ENCODE data around the gene MED6.
A peak's percentile ranks its signal among the peaks of the same experiment; 100 is the strongest.

Gene MED6

DNA sequence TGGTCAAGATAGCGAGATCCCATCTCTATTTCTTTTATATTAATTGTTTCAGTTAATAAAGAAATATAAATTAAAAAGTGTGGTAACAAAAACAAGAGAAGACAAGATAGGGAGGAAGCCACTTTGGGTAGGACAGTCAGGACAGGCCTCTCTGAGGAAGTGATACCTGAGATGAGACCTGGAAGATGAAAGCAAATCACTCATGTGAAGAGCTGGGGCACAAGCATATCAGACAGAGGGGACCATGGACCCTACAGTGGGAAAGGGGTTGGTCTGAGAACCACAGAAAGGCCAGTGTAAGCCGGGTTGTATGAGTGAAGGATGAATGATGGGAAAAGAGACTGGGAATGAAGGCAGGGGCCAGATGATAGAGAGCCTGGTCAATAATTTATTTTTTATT is 1.8 kb upstream of the MED6 start:
- no peaks in the 10 kb centered on the region for H3K36me3 ChIP-seq (ENCODE audit: insufficient read depth, low read length)
- H4K20me1 ChIP-seq (ENCODE audit: insufficient read depth, low read length, poor library complexity, severe bottlenecking), result peaks cover 27% of the 10 kb centered on the region
- TF ChIP-seq, protein P1, sequence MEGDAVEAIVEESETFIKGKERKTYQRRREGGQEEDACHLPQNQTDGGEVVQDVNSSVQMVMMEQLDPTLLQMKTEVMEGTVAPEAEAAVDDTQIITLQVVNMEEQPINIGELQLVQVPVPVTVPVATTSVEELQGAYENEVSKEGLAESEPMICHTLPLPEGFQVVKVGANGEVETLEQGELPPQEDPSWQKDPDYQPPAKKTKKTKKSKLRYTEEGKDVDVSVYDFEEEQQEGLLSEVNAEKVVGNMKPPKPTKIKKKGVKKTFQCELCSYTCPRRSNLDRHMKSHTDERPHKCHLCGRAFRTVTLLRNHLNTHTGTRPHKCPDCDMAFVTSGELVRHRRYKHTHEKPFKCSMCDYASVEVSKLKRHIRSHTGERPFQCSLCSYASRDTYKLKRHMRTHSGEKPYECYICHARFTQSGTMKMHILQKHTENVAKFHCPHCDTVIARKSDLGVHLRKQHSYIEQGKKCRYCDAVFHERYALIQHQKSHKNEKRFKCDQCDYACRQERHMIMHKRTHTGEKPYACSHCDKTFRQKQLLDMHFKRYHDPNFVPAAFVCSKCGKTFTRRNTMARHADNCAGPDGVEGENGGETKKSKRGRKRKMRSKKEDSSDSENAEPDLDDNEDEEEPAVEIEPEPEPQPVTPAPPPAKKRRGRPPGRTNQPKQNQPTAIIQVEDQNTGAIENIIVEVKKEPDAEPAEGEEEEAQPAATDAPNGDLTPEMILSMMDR (conservative IDR thresholded peaks at IDR 0.05; ENCODE audit: low read length), result no peak
- no peak for TF ChIP-seq EZH2phosphoT487 (IDR thresholded peaks at IDR 0.05; ENCODE audit: borderline replicate concordance)
- H3K79me2 ChIP-seq (ENCODE audit: insufficient read depth, low read length), result peaks cover 32% of the 10 kb centered on the region
- H3K9me2 ChIP-seq (replicated peaks; ENCODE audit: low read depth, low read length), result no peaks in the 10 kb centered on the region
- H2AFZ ChIP-seq (ENCODE audit: low read length), result no peak overlapping the region
- peaks cover 12% of the 10 kb centered on the region for H3K4me1 ChIP-seq (ENCODE audit: insufficient read depth, low read length, poor library complexity, severe bottlenecking)
- no peaks in the 10 kb centered on the region for H3K9me3 ChIP-seq (ENCODE audit: insufficient read depth, low read depth, low read length)
- no peak overlapping the region for H3K9ac ChIP-seq (ENCODE audit: low read depth, low read length, poor library complexity, severe bottlenecking)
- no peak overlapping the region for H3K4me3 ChIP-seq (ENCODE audit: low read length, poor library complexity, severe bottlenecking)
- no peaks in the 10 kb centered on the region for H3F3A ChIP-seq (ENCODE audit: low read depth)
- no peak overlapping the region for H3K4me2 ChIP-seq (ENCODE audit: low read depth, low read length, poor library complexity, severe bottlenecking)
- peaks cover 13% of the 10 kb centered on the region for H3K27me3 ChIP-seq (ENCODE audit: insufficient read depth, low read length, poor library complexity, severe bottlenecking)

DNA sequence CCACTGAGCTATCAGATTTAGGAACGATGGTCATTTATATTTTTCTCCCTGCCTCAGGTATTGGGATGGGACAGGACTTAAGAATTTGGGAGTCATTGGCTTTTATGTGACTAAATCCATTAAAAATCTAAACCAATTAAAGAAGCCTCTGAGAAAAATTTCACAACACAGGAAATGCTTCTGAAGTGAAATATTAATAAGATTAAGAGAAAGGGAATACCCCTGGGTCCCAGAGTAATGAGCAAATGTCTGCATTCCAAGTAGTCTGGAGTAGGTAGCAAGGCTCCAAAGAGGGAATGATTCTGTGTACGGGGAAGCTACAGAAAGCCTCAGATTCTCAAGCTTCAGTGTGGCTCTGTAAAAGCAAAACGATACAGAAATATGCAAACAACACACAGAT is 707 bp upstream of the MED6 start:
- Histone ChIP-seq H3K9me2 (replicated peaks; ENCODE audit: low read depth, low read length) (no peaks in the 10 kb centered on the region), H3K79me2 (ENCODE audit: insufficient read depth, low read length) (peaks cover 43% of the 10 kb centered on the region), H3K27me3 (ENCODE audit: insufficient read depth, low read length, poor library complexity, severe bottlenecking) (peaks cover 13% of the 10 kb centered on the region), H2AFZ (ENCODE audit: low read length) (peak overlapping the region; percentile 90), H3K4me1 (ENCODE audit: insufficient read depth, low read length, poor library complexity, severe bottlenecking) (peaks cover 12% of the 10 kb centered on the region), H3K4me3 (ENCODE audit: low read length, poor library complexity, severe bottlenecking) (peak overlapping the region; percentile 81), H3K9me3 (ENCODE audit: insufficient read depth, low read depth, low read length) (no peaks in the 10 kb centered on the region), H3K36me3 (ENCODE audit: insufficient read depth, low read length) (peaks cover 4% of the 10 kb centered on the region; the same call in 1 of the 2 replicates), H3K9ac (ENCODE audit: low read depth, low read length, poor library complexity, severe bottlenecking) (peak overlapping the region; percentile 72), H3F3A (ENCODE audit: low read depth) (no peaks in the 10 kb centered on the region), H3K4me2 (ENCODE audit: low read depth, low read length, poor library complexity, severe bottlenecking) (peak overlapping the region; percentile 84), H4K20me1 (ENCODE audit: insufficient read depth, low read length, poor library complexity, severe bottlenecking) (peaks cover 33% of the 10 kb centered on the region)
- no peak for TF ChIP-seq EZH2phosphoT487 (IDR thresholded peaks at IDR 0.05; ENCODE audit: borderline replicate concordance)
- TF ChIP-seq, protein P1 (conservative IDR thresholded peaks at IDR 0.05; ENCODE audit: low read length), result no peak

DNA sequence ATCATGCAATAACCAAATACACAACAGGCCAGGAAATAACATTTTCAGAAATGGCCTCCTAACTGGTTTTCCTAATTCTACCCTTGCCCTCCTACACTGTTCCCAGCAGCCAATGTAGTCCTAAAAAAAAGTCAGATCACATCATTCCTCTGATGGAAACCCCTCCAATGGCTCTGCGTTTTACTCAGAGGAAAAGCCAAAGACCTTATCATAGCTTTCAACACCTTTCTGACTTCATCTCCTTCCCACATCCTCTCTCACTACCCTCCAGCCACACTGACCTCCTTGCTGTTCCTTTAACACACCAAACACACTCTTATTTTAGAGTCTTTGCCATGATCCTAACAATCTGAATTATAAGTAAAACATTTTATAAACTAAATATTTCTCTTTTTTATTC is 1.1 kb downstream of the MED6 start:
- H3K9ac ChIP-seq (ENCODE audit: low read depth, low read length, poor library complexity, severe bottlenecking), result peak overlapping the region; percentile 92
- H3K4me3 ChIP-seq (ENCODE audit: low read length, poor library complexity, severe bottlenecking), result peak overlapping the region; percentile 100
- H3K36me3 ChIP-seq (ENCODE audit: insufficient read depth, low read length), result peaks cover 22% of the 10 kb centered on the region; the same call in 1 of the 2 replicates
- peaks cover 13% of the 10 kb centered on the region for H3K27me3 ChIP-seq (ENCODE audit: insufficient read depth, low read length, poor library complexity, severe bottlenecking)
- H3K9me3 ChIP-seq (ENCODE audit: insufficient read depth, low read depth, low read length), result no peaks in the 10 kb centered on the region
- H3K79me2 ChIP-seq (ENCODE audit: insufficient read depth, low read length), result peaks cover 60% of the 10 kb centered on the region
- H4K20me1 ChIP-seq (ENCODE audit: insufficient read depth, low read length, poor library complexity, severe bottlenecking), result peaks cover 33% of the 10 kb centered on the region
- no peak overlapping the region for H2AFZ ChIP-seq (ENCODE audit: low read length)
- no peaks in the 10 kb centered on the region for H3F3A ChIP-seq (ENCODE audit: low read depth)
- peak overlapping the region; percentile 91 for H3K4me2 ChIP-seq (ENCODE audit: low read depth, low read length, poor library complexity, severe bottlenecking)
- H3K9me2 ChIP-seq (replicated peaks; ENCODE audit: low read depth, low read length), result no peaks in the 10 kb centered on the region
- TF ChIP-seq EZH2phosphoT487 (IDR thresholded peaks at IDR 0.05; ENCODE audit: borderline replicate concordance), result no peak
- TF ChIP-seq, protein P1 (conservative IDR thresholded peaks at IDR 0.05; ENCODE audit: low read length), result no peak
- H3K4me1 ChIP-seq (ENCODE audit: insufficient read depth, low read length, poor library complexity, severe bottlenecking), result peaks cover 12% of the 10 kb centered on the region
